Measurements from ENCODE around the gene GSC2.

Gene GSC2

GRCh38 chr22:19137384-19138216, 12.5 kb downstream of the GSC2 start:
- TF ChIP-seq GATA3 (IDR thresholded peaks at IDR 0.05; ENCODE audit: low read depth, low read length) (no peak), GATA2 (IDR thresholded peaks at IDR 0.05; ENCODE audit: low read depth, low read length) (no peak)

GRCh38 chr22:19136915-19137314, 13.2 kb downstream of the GSC2 start:
- no peak for TF ChIP-seq GATA3 (IDR thresholded peaks at IDR 0.05; ENCODE audit: low read depth, low read length)
- no peak for TF ChIP-seq GATA2 (IDR thresholded peaks at IDR 0.05; ENCODE audit: low read depth, low read length)

GRCh38 chr22:19134874-19135273, 15.2 kb downstream of the GSC2 start:
- no peak for TF ChIP-seq GATA3 (IDR thresholded peaks at IDR 0.05; ENCODE audit: low read depth, low read length)
- no peak for TF ChIP-seq GATA2 (IDR thresholded peaks at IDR 0.05; ENCODE audit: low read depth, low read length)

GRCh38 chr22:19134176-19134831, 15.8 kb downstream of the GSC2 start:
- TF ChIP-seq GATA2 (IDR thresholded peaks at IDR 0.05; ENCODE audit: low read depth, low read length) = no peak
- TF ChIP-seq GATA3 (IDR thresholded peaks at IDR 0.05; ENCODE audit: low read depth, low read length) = no peak

GRCh38 chr22:19133561-19133960, 16.5 kb downstream of the GSC2 start:
- TF ChIP-seq GATA2 (IDR thresholded peaks at IDR 0.05; ENCODE audit: low read depth, low read length) (no peak), GATA3 (IDR thresholded peaks at IDR 0.05; ENCODE audit: low read depth, low read length) (no peak)

GRCh38 chr22:19132693-19133400, 17.2 kb downstream of the GSC2 start:
- TF ChIP-seq GATA2 (IDR thresholded peaks at IDR 0.05; ENCODE audit: low read depth, low read length) = no peak
- TF ChIP-seq GATA3 (IDR thresholded peaks at IDR 0.05; ENCODE audit: low read depth, low read length) = no peak

- no peak for TF ChIP-seq GATA3 (IDR thresholded peaks at IDR 0.05; ENCODE audit: low read depth, low read length)
- TF ChIP-seq GATA2 (IDR thresholded peaks at IDR 0.05; ENCODE audit: low read depth, low read length) = no peak
Observed at GRCh38 chr22:19132153-19132552, 17.9 kb downstream of the GSC2 start.

GRCh38 chr22:19131685-19132015, 18.4 kb downstream of the GSC2 start:
- TF ChIP-seq GATA2 (IDR thresholded peaks at IDR 0.05; ENCODE audit: low read depth, low read length) = no peak
- no peak for TF ChIP-seq GATA3 (IDR thresholded peaks at IDR 0.05; ENCODE audit: low read depth, low read length)

- TF ChIP-seq GATA3 (IDR thresholded peaks at IDR 0.05; ENCODE audit: low read depth, low read length) (no peak), GATA2 (IDR thresholded peaks at IDR 0.05; ENCODE audit: low read depth, low read length) (no peak)
Observed at GRCh38 chr22:19130959-19131684, 19.0 kb downstream of the GSC2 start, which contains the start of gene TSSK2. TSS of gene TSSK2 (plus strand) at chr22:19131308. CDS start at chr22:19131400, 92 bp downstream.

- TF ChIP-seq GATA2 (IDR thresholded peaks at IDR 0.05; ENCODE audit: low read depth, low read length) (no peak), GATA3 (IDR thresholded peaks at IDR 0.05; ENCODE audit: low read depth, low read length) (no peak)
Observed at GRCh38 chr22:19129871-19130270, 20.2 kb downstream of the GSC2 start.

- TF ChIP-seq GATA2 (IDR thresholded peaks at IDR 0.05; ENCODE audit: low read depth, low read length) (no peak), GATA3 (IDR thresholded peaks at IDR 0.05; ENCODE audit: low read depth, low read length) (no peak)
Observed at GRCh38 chr22:19128946-19129727, 21.0 kb downstream of the GSC2 start.

GRCh38 chr22:19128009-19128401, 22.1 kb downstream of the GSC2 start:
- no peak for TF ChIP-seq GATA2 (IDR thresholded peaks at IDR 0.05; ENCODE audit: low read depth, low read length)

GRCh38 chr22:19127329-19128008, 22.6 kb downstream of the GSC2 start:
- TF ChIP-seq GATA2 (IDR thresholded peaks at IDR 0.05; ENCODE audit: low read depth, low read length) (no peak), GATA3 (IDR thresholded peaks at IDR 0.05; ENCODE audit: low read depth, low read length) (no peak)

Data from SH-SY5Y (cell line).